B cell (primary cell): ENCODE measurements around the gene RSPH10B2. TPM values are rescaled to one million over a fixed set of nuclear protein-coding genes. Genes with fewer than 3 reads are reported as not detected.
"Not testable (repeated sequence)": the region's sequence is repeated elsewhere in the genome, so short reads cannot be mapped to it uniquely, and the experiment has no call there.

Source experiments
- ATAC-seq: fragments of 200-7000 bp; cut with Tn5 transposase; one replicate; pipeline ENCODE4 v1.10.0; 2021; ENCODE audit warnings: low read depth, mild to moderate bottlenecking, moderate number of reproducible peaks, moderate library complexity
- CTCF ChIA-PET: fragments of 350-600 bp; sonication (Branson Sonifier 250); formaldehyde crosslinking; loops from one replicate; lab custom pipeline; 2021; ENCODE audit warnings: antibody characterized with exemption, inconsistent platforms; lab: Charles Lee
- POLR2A ChIA-PET: fragments of 350-600 bp; sonication (Branson Sonifier 250); formaldehyde crosslinking; loops from one replicate; lab custom pipeline; 2021; ENCODE audit warnings: antibody characterized with exemption; lab: Charles Lee
- DNase-seq: peaks from one replicate; pipeline ENCODE4 v3.0.0; 2013
- H2AFZ ChIP-seq: 2 replicates; pipeline ENCODE4 v1.6.1; 2012; ENCODE audit warnings: mild to moderate bottlenecking, low read depth, low read length; ENCODE audit not compliant: insufficient read depth, poor library complexity, severe bottlenecking
- H3K27ac ChIP-seq, 2 donors: 1 replicate in 1 of 2; 2 replicates in 1 of 2; pipeline ENCODE4 v1.5.1; 2012 to 2013; ENCODE audit warnings: low read length in 2 of 2, mild to moderate bottlenecking in 2 of 2, moderate library complexity in 1 of 2
- H3K27me3 ChIP-seq, 4 experiments: fragments of 200-600 bp in 1 of 4; sonication (generic) in 1 of 4; replicated peaks in 1 of 4; 1 replicate in 2 of 4; 2 replicates in 2 of 4; pipeline versions ENCODE4 v1.6.1 to v1.7.0; 2013 to 2016; ENCODE audit warnings: low read length in 3 of 4, mild to moderate bottlenecking in 2 of 4, mixed read lengths in 1 of 4, moderate library complexity in 1 of 4; ENCODE audit not compliant: insufficient read depth in 4 of 4, control insufficient read depth in 3 of 4; ENCODE audit errors: control extremely low read depth in 1 of 4
- H3K36me3 ChIP-seq, 2 experiments: replicated peaks in 1 of 2; 1 replicate in 1 of 2; 2 replicates in 1 of 2; pipeline versions ENCODE4 v1.6.1 to v1.7.1; 2013; ENCODE audit warnings: low read length in 1 of 2; ENCODE audit not compliant: insufficient read depth in 2 of 2, control insufficient read depth in 1 of 2; ENCODE audit errors: control extremely low read depth in 1 of 2, extremely low read depth in 1 of 2
- H3K4me1 ChIP-seq, 2 donors: fragments of 200-600 bp in 1 of 2; sonication (generic) in 1 of 2; 1 replicate in 1 of 2; 2 replicates in 1 of 2; pipeline versions ENCODE4 v1.5.1 to v1.6.1; 2013 to 2017; ENCODE audit warnings: low read length in 2 of 2; ENCODE audit not compliant: control insufficient read depth in 2 of 2, insufficient read depth in 2 of 2
- H3K4me2 ChIP-seq: replicated peaks from 2 replicates; pipeline ENCODE3; 2012; ENCODE audit warnings: mild to moderate bottlenecking, low read depth, low read length; ENCODE audit not compliant: poor library complexity, severe bottlenecking
- H3K4me3 ChIP-seq, 5 experiments: fragments of 200-600 bp in 1 of 5; sonication (generic) in 1 of 5; 1 replicate in 3 of 5; 2 replicates in 2 of 5; pipeline versions ENCODE4 v1.5.1 to v1.7.0; 2011 to 2016; ENCODE audit warnings: low read length in 4 of 5, mild to moderate bottlenecking in 4 of 5, low read depth in 2 of 5, control low read depth in 1 of 5, moderate library complexity in 1 of 5; ENCODE audit not compliant: insufficient read depth in 1 of 5; ENCODE audit errors: control extremely low read depth in 1 of 5, extremely low read depth in 1 of 5
- H3K79me2 ChIP-seq: fragments of 200-600 bp; sonication (generic); one replicate; pipeline ENCODE4 v1.6.0; 2016; ENCODE audit warnings: low read length; ENCODE audit not compliant: control insufficient read depth, insufficient read depth
- H3K9ac ChIP-seq: fragments of 200-600 bp; sonication (generic); 2 replicates; pipeline ENCODE4 v1.6.1; 2017; ENCODE audit warnings: mild to moderate bottlenecking, low read length, moderate library complexity
- H3K9me3 ChIP-seq, 3 donors: one replicate each; pipeline versions ENCODE4 v1.6.1 to v1.7.1; 2013; ENCODE audit warnings: low read length in 2 of 3; ENCODE audit not compliant: control insufficient read depth in 2 of 3, insufficient read depth in 1 of 3; ENCODE audit errors: control extremely low read depth in 1 of 3
- H4K20me1 ChIP-seq: 2 replicates; pipeline ENCODE4 v1.6.0; 2012; ENCODE audit warnings: mild to moderate bottlenecking, low read length; ENCODE audit not compliant: insufficient read depth, control insufficient read depth, poor library complexity, severe bottlenecking
- H3K27ac Mint-ChIP-seq: one replicate; pipeline ENCODE4 v1.8.0; 2021; ENCODE audit warnings: mixed read lengths
- H3K27me3 Mint-ChIP-seq: one replicate; pipeline ENCODE4 v1.8.0; 2021; ENCODE audit warnings: mixed read lengths
- H3K4me1 Mint-ChIP-seq: one replicate; pipeline ENCODE4 v1.8.0; 2021; ENCODE audit warnings: mixed read lengths
- H3K4me3 Mint-ChIP-seq: one replicate; pipeline ENCODE4 v1.8.0; 2021; ENCODE audit warnings: mixed read lengths
- H3K9me3 Mint-ChIP-seq: one replicate; pipeline ENCODE4 v1.8.0; 2022; ENCODE audit warnings: mixed read lengths; ENCODE audit not compliant: insufficient read depth
- WGBS: methylation state at CpG from one replicate; pipeline ENCODE4 v1.1.5; 2013; ENCODE audit warnings: missing lambda C conversion rate; ENCODE audit not compliant: insufficient coverage; 5-methylcytosine and 5-hydroxymethylcytosine counted together
- intact Hi-C: fragments of 100-400 bp; cut with micrococcal nuclease; formaldehyde crosslinking; loops from one replicate; pipeline ENCODE4 v1.10.0; 2022
- polyA plus RNA-seq: library from polyadenylated mRNA; depleted of rRNA; stranded (reverse); fragments of >200 nt; gene quantifications from 2 replicates; pipeline ENCODE4 v1.2.3, GENCODE V29; 2012
- total RNA-seq, 2 donors: library from RNA; stranded (reverse); fragments of 120-200 nt in 1 of 2; gene quantifications; 1 replicate in 1 of 2; 2 replicates in 1 of 2; pipeline versions ENCODE4 v1.2.3 to v1.2.4, GENCODE V29; 2013 to 2022

RSPH10B2 gene
- total and polyA plus RNA-seq, 2 donors (not counting 1 experiment from before 2014, with no cell fraction given) = 1.4 TPM; not detected in 1

- H3K36me3 ChIP-seq, H3K4me3 ChIP-seq, H3K4me1 ChIP-seq, CTCF ChIA-PET, H3K4me1 Mint-ChIP-seq, H3K4me2 ChIP-seq, POLR2A ChIA-PET, H3K4me3 Mint-ChIP-seq, intact Hi-C loops, H4K20me1 ChIP-seq, H3K27ac ChIP-seq, H3K79me2 ChIP-seq, H3K27me3 ChIP-seq, DNase-seq, H3K9ac ChIP-seq, H3K27ac Mint-ChIP-seq, H3K9me3 ChIP-seq, H3K9me3 Mint-ChIP-seq, ATAC-seq, H2AFZ ChIP-seq: not testable (repeated sequence)
- peaks cover 26% of the 10 kb centered on the region for H3K27me3 Mint-ChIP-seq
- WGBS = no CpG with 5 or more reads among the region's 18 CpGs
Measured at GRCh38 chr7:6847751-6848150, 93.8 kb downstream of the RSPH10B2 start.

Other genes starting within 250 kb of the RSPH10B2 start
- 1.7 TPM in 2 replicates for gene GRID2IP, start 202.6 kb upstream of the RSPH10B2 start, total RNA-seq
- 0.58 and 0.72 TPM in 2 replicates for gene GRID2IP, start 202.6 kb upstream of the RSPH10B2 start, polyA plus RNA-seq
- gene ZDHHC4, start 176.6 kb upstream of the RSPH10B2 start, total RNA-seq = 38.5 and 49.4 TPM in 2 replicates
- gene ZDHHC4, start 176.6 kb upstream of the RSPH10B2 start, polyA plus RNA-seq = 42.0 and 44.8 TPM in 2 replicates
- gene INTS15, start 164.1 kb upstream of the RSPH10B2 start, total RNA-seq = 57.1 and 57.8 TPM in 2 replicates
- gene INTS15, start 164.1 kb upstream of the RSPH10B2 start, polyA plus RNA-seq = 50.6 and 63.2 TPM in 2 replicates
- gene ZNF853, start 138.5 kb upstream of the RSPH10B2 start, total RNA-seq = 5.2 and 6.3 TPM in 2 replicates
- gene ZNF853, start 138.5 kb upstream of the RSPH10B2 start, polyA plus RNA-seq = 1.6 and 2.5 TPM in 2 replicates
- 72.6 and 76.9 TPM in 2 replicates for gene ZNF316, start 116.8 kb upstream of the RSPH10B2 start, total RNA-seq
- gene ZNF316, start 116.8 kb upstream of the RSPH10B2 start, polyA plus RNA-seq = 43.6 and 54.9 TPM in 2 replicates
- 41.3 and 48.8 TPM in 2 replicates for gene ZNF12, start 47.2 kb upstream of the RSPH10B2 start, total RNA-seq
- gene ZNF12, start 47.2 kb upstream of the RSPH10B2 start, polyA plus RNA-seq = 6.3 and 8.2 TPM in 2 replicates
- gene CCZ1B, start 72.2 kb downstream of the RSPH10B2 start, total RNA-seq = 92.8 and 97.1 TPM in 2 replicates
- gene CCZ1B, start 72.2 kb downstream of the RSPH10B2 start, polyA plus RNA-seq = 20.3 and 47.4 TPM in 2 replicates